HUES6 (cell line): ENCODE measurements around the gene RAB25.

Experiments used
- H3K27ac ChIP-seq: 2 replicates; pipeline ENCODE4 v1.7.0; 2013; ENCODE audit warnings: low read depth, mild to moderate bottlenecking, low read length, inconsistent platforms
- H3K27me3 ChIP-seq: 2 replicates; pipeline ENCODE4 v1.6.1; 2013; ENCODE audit warnings: low read length; ENCODE audit not compliant: control insufficient read depth, insufficient read depth
- H3K36me3 ChIP-seq: 2 replicates; pipeline ENCODE4 v1.6.1; 2013; ENCODE audit warnings: low read length; ENCODE audit not compliant: control insufficient read depth, insufficient read depth
- H3K4me1 ChIP-seq: 2 replicates; pipeline ENCODE4 v1.6.1; 2013; ENCODE audit warnings: low read length; ENCODE audit not compliant: control insufficient read depth, insufficient read depth
- H3K4me3 ChIP-seq: 2 replicates; pipeline ENCODE4 v1.5.1; 2013; ENCODE audit warnings: low read depth, low read length
- H3K9ac ChIP-seq: one replicate; pipeline ENCODE4 v1.6.1; 2013; ENCODE audit warnings: mild to moderate bottlenecking, low read length
- H3K9me3 ChIP-seq: 2 replicates; pipeline ENCODE4 v1.6.1; 2013; ENCODE audit warnings: low read depth, low read length; ENCODE audit not compliant: control insufficient read depth, insufficient read depth

The RAB25 gene

GRCh38 chr1:156104065-156104810 is 43.3 kb downstream of the RAB25 start:
- no peaks in the 10 kb centered on the region for H3K36me3 ChIP-seq
- H3K9me3 ChIP-seq, result no peaks in the 10 kb centered on the region
- H3K9ac ChIP-seq, result peak overlapping the region; percentile 60
- H3K4me1 ChIP-seq, result peaks cover 70% of the 10 kb centered on the region
- H3K27me3 ChIP-seq, result no peaks in the 10 kb centered on the region
- no peak overlapping the region for H3K27ac ChIP-seq
- peak overlapping the region; percentile 5; the same call in 1 of the 2 replicates for H3K4me3 ChIP-seq

DNA sequence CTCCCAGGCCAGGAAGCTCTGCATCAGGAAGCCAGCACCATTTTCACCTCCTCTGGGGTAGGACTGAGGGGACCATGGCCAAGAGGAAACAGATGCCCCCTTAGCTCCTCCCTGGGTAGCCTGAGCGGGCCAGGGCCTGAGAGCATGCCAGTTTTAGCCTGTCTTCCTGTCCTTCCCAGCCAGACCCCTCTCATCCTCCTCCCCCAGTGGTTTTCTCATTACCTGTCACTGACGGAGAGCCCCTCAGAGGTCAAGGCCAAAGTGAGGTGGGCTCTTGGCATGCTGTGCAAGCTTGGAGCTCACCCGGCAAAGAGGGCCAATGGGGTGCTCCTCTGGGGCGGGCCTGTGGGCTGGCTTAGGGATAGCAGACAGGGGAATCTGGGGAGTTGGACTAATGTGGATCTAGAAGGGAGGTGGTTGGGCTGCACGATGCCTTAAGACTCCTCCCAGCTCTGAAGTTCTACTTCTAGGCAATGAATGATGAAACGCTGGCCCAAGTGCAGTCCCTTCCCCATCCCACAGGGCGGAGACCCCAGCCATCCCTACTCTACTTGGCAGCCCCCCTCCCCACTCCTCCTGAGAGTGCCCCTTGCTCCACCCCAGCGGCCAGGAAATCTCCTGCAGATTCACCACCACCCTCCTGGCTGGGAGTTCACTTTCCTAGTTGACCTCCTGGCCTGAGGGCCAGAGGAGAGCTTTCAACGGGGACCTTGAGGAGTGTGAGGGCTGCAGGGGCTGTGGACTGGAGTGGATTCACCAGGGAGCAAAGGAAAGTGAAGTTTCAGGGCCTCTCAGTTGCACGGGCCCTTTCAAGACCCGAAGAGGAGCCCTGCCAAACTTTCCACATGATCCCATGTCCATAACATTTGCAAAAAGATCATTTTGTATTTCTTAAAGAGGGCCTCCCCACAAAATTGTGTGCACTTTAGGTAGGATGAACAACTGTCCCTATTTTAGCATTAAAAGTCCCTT is 44.2 kb downstream of the RAB25 start:
- H3K9me3 ChIP-seq, result no peaks in the 10 kb centered on the region
- H3K27me3 ChIP-seq, result no peaks in the 10 kb centered on the region
- no peaks in the 10 kb centered on the region for H3K36me3 ChIP-seq
- H3K9ac ChIP-seq, result peak overlapping the region; percentile 98
- H3K4me1 ChIP-seq, result peaks cover 68% of the 10 kb centered on the region
- H3K27ac ChIP-seq, result peak overlapping the region; percentile 95; the same call in 1 of the 2 replicates
- H3K4me3 ChIP-seq, result peak overlapping the region; percentile 67

DNA sequence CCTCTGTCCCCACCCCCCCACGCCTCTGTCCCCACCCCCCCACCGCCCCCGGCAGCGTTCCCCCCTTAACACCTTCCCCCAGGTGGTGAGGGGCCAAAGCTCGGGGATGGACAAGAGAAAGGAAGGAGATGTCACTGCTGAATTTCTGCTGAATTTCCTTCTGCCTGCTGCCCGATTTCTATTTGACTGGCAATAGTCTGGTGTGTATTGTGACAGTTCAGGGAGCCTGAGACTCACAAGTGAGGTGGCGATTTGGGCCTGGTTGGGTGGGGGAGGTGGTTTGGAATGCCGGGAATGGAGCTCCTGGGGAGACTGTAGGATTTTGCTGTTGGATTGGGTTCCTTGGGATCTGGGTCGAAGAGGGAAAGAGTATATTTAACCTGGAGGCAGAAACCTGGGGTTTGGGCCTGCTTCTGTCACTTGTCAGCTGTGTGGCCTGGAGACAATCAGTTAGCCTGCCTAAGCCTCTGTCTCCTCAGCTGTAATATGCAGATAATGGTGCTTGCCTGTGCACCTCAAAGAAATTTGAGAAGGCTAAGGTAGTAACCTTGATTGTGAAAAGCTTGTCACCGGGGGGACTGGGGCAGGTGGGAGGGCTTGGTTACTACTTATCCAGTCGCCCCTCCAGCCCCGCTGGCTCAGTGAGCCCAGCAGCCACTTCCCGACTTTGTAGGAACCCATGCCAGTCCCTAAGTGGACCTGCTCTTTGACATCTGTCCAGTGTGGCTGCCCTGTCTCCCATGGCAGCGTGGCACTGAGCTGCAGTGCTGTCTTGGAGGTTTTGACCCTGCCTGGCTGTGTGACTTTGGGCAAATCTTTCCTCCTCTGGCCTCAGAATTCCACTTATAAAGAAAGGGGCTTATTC is 45.9 kb downstream of the RAB25 start:
- H3K4me1 ChIP-seq, result peaks cover 56% of the 10 kb centered on the region
- H3K9ac ChIP-seq, result peak overlapping the region; percentile 67
- peak overlapping the region; percentile 35; the same call in 1 of the 2 replicates for H3K27ac ChIP-seq
- H3K4me3 ChIP-seq, result peak overlapping the region; percentile 46
- no peaks in the 10 kb centered on the region for H3K9me3 ChIP-seq
- no peaks in the 10 kb centered on the region for H3K27me3 ChIP-seq
- H3K36me3 ChIP-seq, result no peaks in the 10 kb centered on the region

GRCh38 chr1:156108057-156108456 is 47.1 kb downstream of the RAB25 start:
- Histone ChIP-seq H3K9me3 (no peaks in the 10 kb centered on the region), H3K9ac (no peak overlapping the region), H3K4me3 (no peak overlapping the region), H3K4me1 (peaks cover 51% of the 10 kb centered on the region), H3K27me3 (no peaks in the 10 kb centered on the region), H3K36me3 (no peaks in the 10 kb centered on the region), H3K27ac (no peak overlapping the region)

DNA sequence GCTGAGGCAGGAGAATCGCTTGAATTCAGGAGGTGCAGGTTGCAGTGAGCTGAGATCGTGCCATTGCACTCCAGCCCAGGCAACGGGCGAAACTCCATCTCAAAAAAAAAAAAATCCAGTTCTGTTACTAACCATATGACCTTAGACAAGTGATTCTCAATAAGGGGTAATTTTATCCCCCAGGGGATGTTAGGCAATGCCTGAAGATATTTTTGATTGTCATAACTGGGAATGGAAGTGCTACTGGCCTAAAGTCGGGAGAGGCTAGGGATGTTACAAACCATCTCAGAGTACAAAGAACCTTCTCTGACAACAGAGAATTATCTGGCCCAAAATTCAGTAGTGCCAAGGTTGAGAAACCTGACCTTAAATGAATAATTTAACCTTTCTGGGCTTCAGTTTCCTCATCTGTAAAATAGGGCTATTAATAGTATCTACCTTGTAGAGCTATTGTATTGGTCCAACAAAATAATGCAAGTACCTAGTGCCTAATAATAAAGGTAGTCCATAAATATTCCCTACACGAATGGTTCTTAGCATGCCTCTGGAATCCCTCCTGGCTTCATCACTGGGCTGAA is 47.8 kb downstream of the RAB25 start:
- Histone ChIP-seq H3K9me3 (no peaks in the 10 kb centered on the region), H3K9ac (no peak overlapping the region), H3K4me3 (no peak overlapping the region), H3K27ac (no peak overlapping the region), H3K36me3 (no peaks in the 10 kb centered on the region), H3K27me3 (no peaks in the 10 kb centered on the region), H3K4me1 (peaks cover 51% of the 10 kb centered on the region)

DNA sequence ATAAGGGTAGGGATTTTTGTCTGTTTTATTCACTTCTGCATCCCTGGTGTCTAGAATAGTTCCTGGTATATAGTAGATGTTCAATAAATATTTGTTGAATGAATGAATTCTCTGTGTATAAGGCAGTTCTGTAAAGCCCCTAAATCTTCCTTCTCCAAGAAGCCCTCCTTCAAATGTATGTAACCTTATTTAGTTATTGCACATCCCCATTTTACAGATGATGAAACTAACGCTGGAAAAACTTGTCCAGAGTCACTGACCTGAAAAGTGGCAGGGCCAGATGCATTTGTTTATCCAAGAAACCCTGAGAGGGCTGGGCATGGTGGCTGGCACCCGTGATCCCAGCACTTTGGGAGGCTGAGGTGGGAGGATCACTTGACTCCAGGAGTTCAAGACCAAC is 49.3 kb downstream of the RAB25 start:
- H3K27me3 ChIP-seq, result no peaks in the 10 kb centered on the region
- no peak overlapping the region for H3K9ac ChIP-seq
- no peaks in the 10 kb centered on the region for H3K9me3 ChIP-seq
- no peak overlapping the region for H3K4me3 ChIP-seq
- no peak overlapping the region for H3K27ac ChIP-seq
- no peaks in the 10 kb centered on the region for H3K36me3 ChIP-seq
- peaks cover 42% of the 10 kb centered on the region for H3K4me1 ChIP-seq

GRCh38 chr1:156111355-156111962 is 50.5 kb downstream of the RAB25 start:
- no peak overlapping the region for H3K4me3 ChIP-seq
- no peaks in the 10 kb centered on the region for H3K27me3 ChIP-seq
- no peaks in the 10 kb centered on the region for H3K36me3 ChIP-seq
- H3K9ac ChIP-seq, result no peak overlapping the region
- peaks cover 35% of the 10 kb centered on the region for H3K4me1 ChIP-seq
- H3K27ac ChIP-seq, result no peak overlapping the region
- no peaks in the 10 kb centered on the region for H3K9me3 ChIP-seq

DNA sequence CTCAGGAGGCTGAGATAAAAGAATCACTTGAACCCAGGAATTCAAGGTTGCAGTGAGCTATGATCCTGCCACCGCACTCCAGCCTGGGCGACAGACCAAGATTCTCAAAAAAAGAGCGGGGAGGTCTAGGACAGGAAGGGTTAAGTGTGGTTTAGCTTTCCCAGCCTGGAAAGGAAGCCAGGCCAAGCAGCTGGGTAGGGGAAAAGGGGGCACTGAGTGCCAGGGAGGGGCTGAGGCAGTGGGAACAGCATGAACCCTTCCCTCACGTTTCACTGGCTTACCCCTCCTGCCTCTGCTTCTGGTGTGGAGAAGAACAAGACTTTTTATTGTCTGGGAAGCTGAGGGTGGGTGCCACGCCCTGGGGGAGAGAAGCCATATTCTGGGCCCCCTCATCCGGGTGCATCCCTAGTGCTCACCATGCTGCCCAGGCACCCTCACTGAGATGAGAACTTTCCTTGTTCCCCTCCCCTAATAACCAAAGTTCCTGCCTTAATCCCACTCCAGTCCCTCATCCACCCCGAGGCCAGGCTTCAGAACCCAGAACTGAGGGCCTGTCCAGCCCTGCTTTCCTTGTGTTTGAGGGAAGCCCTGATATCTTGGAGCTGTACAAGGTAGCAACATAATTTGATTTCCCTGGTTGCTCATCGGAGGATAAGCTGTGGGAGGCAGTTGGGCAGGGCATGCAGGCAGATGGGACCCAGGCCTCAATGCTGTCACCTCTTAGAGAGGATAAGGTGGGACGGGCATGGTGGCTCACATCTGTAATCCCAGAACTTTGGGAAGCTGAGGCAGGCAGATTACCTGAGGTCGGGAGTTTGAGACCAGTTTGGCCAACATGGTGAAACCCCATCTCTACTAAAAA is 51.5 kb downstream of the RAB25 start:
- Histone ChIP-seq H3K27ac (no peak overlapping the region), H3K9ac (no peak overlapping the region), H3K27me3 (no peaks in the 10 kb centered on the region), H3K36me3 (no peaks in the 10 kb centered on the region), H3K4me1 (peaks cover 27% of the 10 kb centered on the region), H3K9me3 (no peaks in the 10 kb centered on the region), H3K4me3 (no peak overlapping the region)

GRCh38 chr1:156113282-156113950 is 52.5 kb downstream of the RAB25 start:
- Histone ChIP-seq H3K36me3 (no peaks in the 10 kb centered on the region), H3K4me1 (peaks cover 24% of the 10 kb centered on the region), H3K4me3 (0 out of 2 replicates have a peak overlapping the region, but pooled peaks have one; percentile 88), H3K27me3 (no peaks in the 10 kb centered on the region), H3K9ac (peak overlapping the region; percentile 68), H3K27ac (no peak overlapping the region), H3K9me3 (no peaks in the 10 kb centered on the region)
